Measurements from ENCODE around the gene PAX2. TPM values are rescaled to one million over a fixed set of nuclear protein-coding genes. Genes with fewer than 3 reads are reported as not detected.

PAX2 gene
- total RNA-seq, 1 experiment from 2014 or later = not detected

DNA sequence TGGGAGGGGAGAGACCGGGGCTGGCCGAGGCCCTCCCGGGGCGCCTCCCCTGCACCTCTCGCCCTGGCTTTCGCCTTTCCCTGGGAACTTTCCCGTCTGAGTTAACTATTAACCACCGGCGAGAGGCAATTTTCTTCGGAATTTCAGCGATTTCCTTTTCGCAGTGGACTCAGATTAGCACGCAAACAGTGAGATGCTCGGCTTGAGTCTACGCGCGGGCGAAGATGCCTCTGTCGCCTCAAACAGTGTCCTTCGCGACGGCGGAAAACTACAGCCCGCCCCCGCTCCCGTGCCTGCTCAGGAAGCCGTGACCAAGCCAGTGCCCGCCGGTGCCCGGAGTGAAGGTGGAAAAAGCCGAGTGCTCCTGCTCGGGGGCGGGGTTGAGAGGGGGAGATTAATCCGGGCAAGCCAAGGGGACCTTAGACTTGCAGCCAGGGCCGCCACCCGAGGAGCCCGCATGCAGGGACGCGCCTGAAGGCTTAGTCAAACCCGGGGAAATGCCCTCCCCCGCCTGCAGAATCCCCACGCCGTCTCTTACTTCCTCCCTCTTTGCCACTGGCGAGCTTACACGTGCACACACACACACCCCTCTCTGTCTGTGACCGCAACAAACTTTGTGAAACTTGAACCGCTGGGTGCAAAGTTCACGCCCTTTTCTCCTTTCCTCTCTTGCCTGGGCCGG is 14.5 kb upstream of the PAX2 start:
- DNase-seq (ENCODE audit: low read depth in 1 of 2, low spot score in 2 of 2) = no peak
- Histone ChIP-seq H3K27ac (no peak overlapping the region), H3K9me3 (replicated peaks) (no peaks in the 10 kb centered on the region), H3K27me3 (replicated peaks) (peaks cover 100% of the 10 kb centered on the region), H3K4me1 (replicated peaks) (peaks cover 17% of the 10 kb centered on the region), H3K36me3 (no peaks in the 10 kb centered on the region), H3K4me3 (no peak overlapping the region)

DNA sequence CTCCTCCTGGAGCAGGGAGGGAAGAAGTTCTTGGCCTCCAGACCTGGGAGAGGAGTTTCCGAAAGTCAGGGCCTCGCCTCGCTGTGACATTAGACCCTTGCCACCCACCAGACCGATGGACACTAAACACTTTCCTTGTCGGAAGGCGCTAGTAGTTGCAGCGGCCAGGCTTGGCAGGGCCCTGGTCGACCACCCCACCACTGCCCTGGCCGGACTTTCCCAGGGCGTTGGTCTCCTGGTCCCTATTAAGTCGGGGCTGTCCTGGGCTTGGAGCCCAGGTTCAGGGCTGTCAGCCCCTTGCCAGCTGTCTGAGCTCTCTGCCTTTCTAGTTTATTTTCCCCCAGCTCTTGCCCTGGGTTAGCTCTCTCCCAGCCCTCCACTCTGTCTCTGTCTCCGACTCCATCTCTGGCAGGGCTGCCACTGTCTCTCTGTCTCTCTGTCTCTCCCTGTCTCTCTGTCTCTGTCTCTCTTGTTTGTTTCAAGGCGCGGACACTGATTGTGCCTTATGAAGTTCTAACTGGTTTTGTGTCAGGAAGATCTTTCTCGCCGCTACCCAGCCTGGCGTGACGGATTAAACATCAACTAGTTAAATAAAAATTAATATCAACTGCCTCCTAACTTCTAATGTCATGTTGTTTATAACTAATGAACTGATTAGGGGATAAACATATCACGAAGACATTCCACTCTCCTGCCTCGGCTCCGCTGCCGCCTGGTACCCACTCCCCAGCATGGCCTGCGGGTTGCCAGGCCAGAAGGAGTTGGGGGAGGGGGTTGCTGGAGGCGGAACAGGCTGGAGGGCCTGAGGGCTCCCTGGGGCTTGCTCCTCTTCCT is 13.8 kb upstream of the PAX2 start:
- Histone ChIP-seq H3K36me3 (no peaks in the 10 kb centered on the region), H3K9me3 (replicated peaks) (no peaks in the 10 kb centered on the region), H3K27me3 (replicated peaks) (peaks cover 100% of the 10 kb centered on the region), H3K27ac (no peak overlapping the region), H3K4me1 (replicated peaks) (peaks cover 17% of the 10 kb centered on the region), H3K4me3 (no peak overlapping the region)
- DNase-seq (ENCODE audit: low read depth in 1 of 2, low spot score in 2 of 2) = no peak

DNA sequence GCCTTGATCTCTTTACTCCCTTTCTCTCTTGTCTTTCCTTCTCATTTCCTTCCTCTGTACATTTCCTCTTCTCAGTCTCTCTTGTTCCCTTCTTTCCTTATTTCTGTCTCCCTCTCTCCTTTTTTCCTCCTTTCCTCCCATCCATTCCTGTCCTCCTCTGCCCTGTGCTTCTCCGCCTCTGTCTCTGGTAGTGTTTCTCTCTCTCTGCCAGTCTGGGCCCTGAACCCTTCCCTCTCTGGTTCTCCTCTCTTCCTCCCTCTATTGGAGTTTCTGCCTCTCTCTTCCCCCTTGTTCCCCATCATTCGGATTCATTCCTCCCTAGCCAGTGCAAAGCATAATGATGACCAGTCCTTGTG is 13.2 kb upstream of the PAX2 start:
- no peak overlapping the region for H3K27ac ChIP-seq
- DNase-seq (ENCODE audit: low read depth in 1 of 2, low spot score in 2 of 2) = no peak
- H3K4me3 ChIP-seq = no peak overlapping the region
- peaks cover 17% of the 10 kb centered on the region for H3K4me1 ChIP-seq (replicated peaks)
- peaks cover 100% of the 10 kb centered on the region for H3K27me3 ChIP-seq (replicated peaks)
- H3K9me3 ChIP-seq (replicated peaks) = no peaks in the 10 kb centered on the region
- H3K36me3 ChIP-seq = no peaks in the 10 kb centered on the region

DNA sequence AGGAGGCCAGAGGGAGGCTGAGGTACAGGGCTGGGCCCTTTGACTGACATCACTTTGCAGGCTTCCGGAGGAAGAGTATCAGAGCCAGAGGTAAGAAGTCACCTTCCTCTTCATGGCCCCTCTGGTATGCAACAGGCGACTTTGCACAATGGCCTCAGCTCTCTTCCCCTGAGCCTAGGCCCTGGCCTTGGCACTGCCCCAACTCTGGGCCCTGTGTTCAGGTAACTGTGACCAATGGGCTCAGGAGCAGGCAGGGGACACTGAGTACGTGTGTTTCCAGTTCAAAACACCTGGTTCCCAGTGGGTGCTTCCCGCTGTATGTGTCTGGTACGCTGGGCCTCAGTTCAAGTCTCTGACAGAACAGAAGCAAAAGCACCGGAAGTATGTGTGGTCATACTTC is 12.1 kb upstream of the PAX2 start:
- no peaks in the 10 kb centered on the region for H3K36me3 ChIP-seq
- peaks cover 100% of the 10 kb centered on the region for H3K27me3 ChIP-seq (replicated peaks)
- no peak overlapping the region for H3K4me3 ChIP-seq
- H3K9me3 ChIP-seq (replicated peaks) = no peaks in the 10 kb centered on the region
- no peak overlapping the region for H3K27ac ChIP-seq
- peaks cover 17% of the 10 kb centered on the region for H3K4me1 ChIP-seq (replicated peaks)
- no peak for DNase-seq (ENCODE audit: low read depth in 1 of 2, low spot score in 2 of 2)

DNA sequence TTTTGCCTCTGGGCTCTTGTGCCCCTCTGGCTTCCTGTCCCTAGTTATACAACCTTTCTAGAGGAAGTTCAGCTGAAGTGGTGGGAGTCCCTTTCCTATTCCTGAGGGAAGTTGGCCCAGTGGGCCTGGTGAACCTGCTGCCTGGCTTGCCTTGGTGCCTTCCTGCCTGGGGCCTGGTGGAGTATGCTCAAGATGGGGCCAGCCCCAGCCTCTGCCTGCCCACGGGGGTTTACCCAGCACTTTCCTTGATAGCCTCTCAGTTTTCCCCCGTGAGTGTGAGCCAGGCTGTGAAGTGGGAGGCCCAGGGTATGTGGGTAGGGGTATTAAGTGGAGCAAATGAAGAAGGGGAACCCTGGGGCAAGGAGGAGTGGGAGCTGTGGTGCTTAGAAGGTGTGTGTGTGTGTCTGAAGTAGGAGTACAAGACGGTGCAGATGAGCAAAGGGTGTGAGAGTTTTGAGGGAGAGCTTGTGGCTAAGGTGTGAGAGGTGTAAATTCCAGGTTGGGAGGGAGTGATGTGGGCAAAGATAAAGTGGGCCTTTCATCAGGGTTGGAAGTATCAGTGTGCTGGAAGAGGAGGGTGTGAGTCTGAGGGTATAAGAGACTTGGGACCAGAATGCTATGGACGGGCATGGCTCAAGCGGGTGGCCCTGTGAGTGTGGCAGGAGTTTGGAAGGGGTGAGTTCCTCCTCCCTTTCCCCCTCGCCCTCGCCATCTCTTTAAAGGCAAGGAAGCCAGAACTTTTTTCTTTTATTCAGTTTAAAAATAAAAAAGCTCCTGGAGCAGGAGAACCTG is 10.9 kb upstream of the PAX2 start:
- DNase-seq (ENCODE audit: low read depth in 1 of 2, low spot score in 2 of 2) = no peak
- Histone ChIP-seq H3K27ac (no peak overlapping the region), H3K9me3 (replicated peaks) (no peaks in the 10 kb centered on the region), H3K4me3 (no peak overlapping the region), H3K4me1 (replicated peaks) (peaks cover 17% of the 10 kb centered on the region), H3K36me3 (no peaks in the 10 kb centered on the region), H3K27me3 (replicated peaks) (peaks cover 100% of the 10 kb centered on the region)

DNA sequence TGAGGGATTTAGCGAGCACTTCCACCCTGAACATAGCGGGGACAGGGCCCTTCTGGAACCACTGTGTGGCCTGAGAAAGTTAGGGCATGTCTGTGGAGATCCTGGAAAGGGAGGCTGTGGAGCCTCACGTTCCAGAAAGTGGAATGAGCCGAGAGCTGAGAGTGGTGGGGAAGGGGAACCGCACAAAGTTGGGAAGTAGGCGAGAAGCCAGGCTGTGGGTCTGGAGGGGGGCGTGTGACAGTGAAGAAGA is 10.4 kb upstream of the PAX2 start:
- Histone ChIP-seq H3K36me3 (no peaks in the 10 kb centered on the region), H3K27me3 (replicated peaks) (peaks cover 100% of the 10 kb centered on the region), H3K4me1 (replicated peaks) (peaks cover 12% of the 10 kb centered on the region)

DNA sequence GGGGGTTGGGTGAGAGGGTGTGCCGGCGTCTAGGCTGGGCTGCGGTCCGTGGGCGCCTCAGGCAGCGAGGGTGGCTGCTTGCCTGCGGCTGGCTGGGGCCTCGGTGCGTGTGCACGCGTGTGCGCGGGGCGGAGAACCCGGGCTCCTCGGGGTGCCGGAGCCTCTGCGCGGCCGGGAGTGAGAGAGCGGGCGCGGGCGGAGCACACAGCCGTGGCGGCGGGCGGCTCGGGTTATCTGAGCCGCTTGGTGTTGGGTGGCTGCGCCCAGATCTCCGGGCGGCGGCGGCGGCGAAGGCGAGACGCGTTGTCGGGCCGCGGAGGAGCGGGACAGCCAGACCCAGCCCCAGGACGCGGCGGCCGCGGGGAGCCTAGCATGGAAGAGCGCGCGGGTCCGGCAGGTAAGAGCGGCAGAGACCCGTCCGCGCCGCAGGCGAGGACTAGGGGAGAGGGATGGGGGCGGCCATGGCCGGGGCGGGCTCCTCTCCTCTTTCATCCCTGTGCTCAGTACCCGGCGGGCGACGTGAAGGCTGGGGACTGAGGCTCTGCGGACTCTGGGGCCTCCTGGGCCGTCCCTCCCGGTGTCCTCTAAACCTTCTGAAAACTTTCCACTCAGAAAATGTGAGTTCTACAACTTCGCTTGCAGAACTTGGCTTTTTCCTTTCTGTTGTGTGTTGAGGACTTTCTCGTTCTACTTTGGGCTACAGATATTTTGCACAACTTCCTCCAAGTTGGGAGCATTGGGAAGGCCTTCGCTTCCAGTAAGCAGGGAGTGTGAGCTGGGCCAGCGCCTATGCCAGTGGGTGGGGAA is 9.8 kb upstream of the PAX2 start:
- peaks cover 100% of the 10 kb centered on the region for H3K27me3 ChIP-seq (replicated peaks)
- no peaks in the 10 kb centered on the region for H3K36me3 ChIP-seq
- H3K27ac ChIP-seq = no peak overlapping the region
- H3K4me1 ChIP-seq (replicated peaks) = peaks cover 7% of the 10 kb centered on the region
- H3K4me3 ChIP-seq = no peak overlapping the region
- H3K9me3 ChIP-seq (replicated peaks) = no peaks in the 10 kb centered on the region
- DNase-seq (ENCODE audit: low read depth in 1 of 2, low spot score in 2 of 2) = no peak

More for the DNA sequence above, 10.4 kb upstream of the PAX2 start:
- Histone ChIP-seq H3K9me3 (replicated peaks) (no peaks in the 10 kb centered on the region), H3K4me3 (no peak overlapping the region), H3K27ac (no peak overlapping the region)
- no peak for DNase-seq (ENCODE audit: low read depth in 1 of 2, low spot score in 2 of 2)

DNA sequence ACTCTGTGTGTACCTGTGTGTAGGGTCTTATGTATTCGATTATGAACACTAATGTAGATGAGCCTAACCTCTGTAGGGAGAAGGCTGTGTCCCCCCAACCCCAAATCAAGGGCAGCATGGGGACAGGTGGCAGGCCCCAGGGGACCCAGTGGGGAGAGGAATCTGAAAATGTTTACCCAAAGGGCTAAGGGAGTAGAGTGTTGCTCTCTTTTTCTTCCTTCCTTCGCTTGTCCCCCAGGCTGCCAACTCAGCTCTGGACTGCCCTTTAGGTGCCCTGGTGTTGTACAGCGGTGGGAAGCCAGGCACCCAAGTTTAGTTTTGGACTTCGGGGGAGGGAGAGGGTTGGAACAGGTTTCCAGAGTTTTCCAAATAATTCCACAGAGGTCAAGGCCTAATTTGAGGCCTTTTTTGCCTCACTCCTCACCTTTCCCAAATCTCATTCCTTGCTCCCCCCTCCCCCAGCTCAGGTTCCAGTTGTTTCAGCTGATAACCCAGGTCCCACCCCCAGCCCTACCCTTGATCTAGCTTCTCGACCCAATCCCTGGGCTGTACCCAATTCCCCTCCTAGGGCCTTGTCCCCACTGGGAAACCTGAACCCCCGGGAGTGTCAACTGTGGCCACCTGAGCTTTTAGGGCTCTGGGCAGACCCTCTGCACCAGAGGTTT is 9.1 kb upstream of the PAX2 start:
- DNase-seq (ENCODE audit: low read depth in 1 of 2, low spot score in 2 of 2) = no peak
- no peak overlapping the region for H3K27ac ChIP-seq
- H3K27me3 ChIP-seq (replicated peaks) = peaks cover 98% of the 10 kb centered on the region
- no peaks in the 10 kb centered on the region for H3K9me3 ChIP-seq (replicated peaks)
- no peaks in the 10 kb centered on the region for H3K36me3 ChIP-seq
- no peaks in the 10 kb centered on the region; the same call in 1 of the 2 replicates for H3K4me1 ChIP-seq (replicated peaks)
- no peak overlapping the region for H3K4me3 ChIP-seq

DNA sequence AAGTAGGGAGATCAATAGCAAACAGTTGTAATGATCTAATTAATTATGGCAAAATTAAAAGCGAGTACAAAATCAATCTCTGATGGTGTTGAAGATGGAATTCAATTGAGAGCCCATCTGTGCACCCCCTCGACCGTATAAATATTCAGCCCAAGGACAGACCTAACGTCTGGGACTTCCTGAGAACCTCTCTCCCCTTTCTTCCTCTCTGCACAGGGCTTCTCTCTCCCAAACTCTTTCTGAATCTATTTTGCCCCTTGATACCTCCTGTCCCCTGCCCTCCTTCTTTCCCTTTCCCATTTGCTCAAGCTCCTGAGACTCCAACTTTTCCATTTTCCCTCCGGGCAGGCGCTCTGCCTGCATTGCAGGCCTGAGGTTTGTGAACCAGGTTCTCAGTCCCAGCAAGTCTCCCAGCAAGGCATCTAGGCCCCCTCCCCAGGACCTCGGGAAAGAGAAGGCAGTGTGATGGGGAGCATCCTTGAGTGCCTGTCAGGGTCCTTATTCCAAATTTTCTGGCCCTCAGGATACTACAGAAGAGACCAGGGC is 8.5 kb upstream of the PAX2 start:
- peaks cover 98% of the 10 kb centered on the region for H3K27me3 ChIP-seq (replicated peaks)
- H3K4me3 ChIP-seq = no peak overlapping the region
- H3K9me3 ChIP-seq (replicated peaks) = no peaks in the 10 kb centered on the region
- H3K36me3 ChIP-seq = no peaks in the 10 kb centered on the region
- no peak for DNase-seq (ENCODE audit: low read depth in 1 of 2, low spot score in 2 of 2)
- no peaks in the 10 kb centered on the region for H3K4me1 ChIP-seq (replicated peaks)
- no peak overlapping the region for H3K27ac ChIP-seq

DNA sequence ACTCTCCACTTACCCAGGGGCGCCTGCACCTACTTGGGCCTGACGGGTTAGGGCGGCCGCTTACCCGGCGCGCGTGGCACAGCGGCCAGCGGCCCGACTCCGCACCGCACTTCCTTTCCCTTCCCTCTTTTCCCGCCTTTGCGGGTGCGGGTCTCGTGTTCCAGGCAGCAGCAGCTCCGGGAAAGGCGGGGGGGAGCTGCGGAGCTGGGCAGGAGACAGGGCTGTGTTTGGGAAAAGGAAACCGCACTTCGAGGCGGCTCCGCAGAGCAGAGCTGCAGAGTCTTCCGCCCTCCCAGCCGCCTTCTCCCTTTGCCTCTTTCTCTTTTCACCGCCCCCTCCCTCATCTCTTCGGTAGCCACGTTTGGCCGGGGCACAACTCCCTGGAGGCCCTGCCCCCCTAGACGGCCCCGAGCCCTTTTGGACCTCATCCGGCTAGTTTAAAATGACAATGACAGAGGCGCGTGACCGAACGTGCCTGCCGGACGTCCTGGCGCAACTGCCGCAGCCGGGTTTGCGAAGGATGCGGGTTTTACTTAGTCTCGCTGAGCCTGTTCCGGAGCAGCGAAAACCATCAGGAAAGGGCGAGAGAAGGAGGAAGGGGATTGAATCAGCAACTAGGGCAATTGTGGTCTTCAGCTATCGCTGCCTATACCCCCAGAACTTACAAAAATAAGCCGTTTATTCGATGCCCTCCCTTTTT is 7.9 kb upstream of the PAX2 start:
- no peak for DNase-seq (ENCODE audit: low read depth in 1 of 2, low spot score in 2 of 2)
- no peaks in the 10 kb centered on the region for H3K9me3 ChIP-seq (replicated peaks)
- H3K27me3 ChIP-seq (replicated peaks) = peaks cover 98% of the 10 kb centered on the region
- no peak overlapping the region for H3K27ac ChIP-seq
- no peaks in the 10 kb centered on the region for H3K4me1 ChIP-seq (replicated peaks)
- H3K4me3 ChIP-seq = no peak overlapping the region
- no peaks in the 10 kb centered on the region for H3K36me3 ChIP-seq

DNA sequence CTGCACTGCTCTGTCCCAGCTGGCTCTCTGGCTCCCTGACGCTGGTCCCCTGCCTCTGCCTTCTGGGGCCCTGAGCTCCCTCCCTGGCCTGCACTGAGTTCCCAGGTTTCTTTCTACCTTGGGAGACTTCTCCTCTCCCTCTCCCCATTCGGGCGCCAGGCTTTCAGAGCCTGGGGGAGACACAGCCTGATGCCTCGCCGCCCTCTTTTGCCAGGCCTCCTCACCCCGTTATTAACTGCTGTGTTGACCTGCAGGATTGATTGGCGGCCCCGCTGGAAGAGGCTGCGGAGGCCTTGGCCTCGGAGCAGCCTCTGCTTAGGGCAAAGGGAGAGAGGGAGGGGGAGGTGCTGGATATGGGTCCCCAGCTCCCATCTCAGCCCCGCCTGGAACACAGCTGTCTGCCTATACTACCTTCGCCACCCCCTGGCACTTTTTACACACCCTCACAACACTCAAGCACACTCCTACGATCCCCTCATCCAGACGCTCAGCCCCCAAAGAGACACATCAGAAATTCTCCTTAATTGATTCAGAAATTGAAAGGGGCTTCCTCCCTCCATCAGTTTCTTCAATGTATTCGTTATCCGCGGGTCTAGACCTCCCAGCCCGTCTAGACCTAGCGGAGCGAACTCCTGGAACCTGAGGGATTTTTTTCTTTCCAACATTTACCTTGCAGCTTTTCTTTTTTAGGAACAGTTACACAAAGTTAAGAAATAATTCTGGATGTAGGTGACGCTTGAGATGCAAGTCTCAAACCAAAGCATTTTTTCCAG is 7.1 kb upstream of the PAX2 start:
- DNase-seq (ENCODE audit: low read depth in 1 of 2, low spot score in 2 of 2) = no peak
- no peaks in the 10 kb centered on the region for H3K4me1 ChIP-seq (replicated peaks)
- peaks cover 96% of the 10 kb centered on the region for H3K27me3 ChIP-seq (replicated peaks)
- no peak overlapping the region for H3K4me3 ChIP-seq
- H3K27ac ChIP-seq = no peak overlapping the region
- H3K36me3 ChIP-seq = no peaks in the 10 kb centered on the region
- H3K9me3 ChIP-seq (replicated peaks) = no peaks in the 10 kb centered on the region
